ENCODE data around the gene ETV3. TPM values are rescaled to one million over a fixed set of nuclear protein-coding genes. Genes with fewer than 3 reads are reported as not detected.

ETV3 gene
- total and polyA plus RNA-seq, 2 of the 8 experiments (the other 6 are each of a cell fraction or from before 2014, with no cell fraction given): 6.0 to 23.8 TPM

DNA sequence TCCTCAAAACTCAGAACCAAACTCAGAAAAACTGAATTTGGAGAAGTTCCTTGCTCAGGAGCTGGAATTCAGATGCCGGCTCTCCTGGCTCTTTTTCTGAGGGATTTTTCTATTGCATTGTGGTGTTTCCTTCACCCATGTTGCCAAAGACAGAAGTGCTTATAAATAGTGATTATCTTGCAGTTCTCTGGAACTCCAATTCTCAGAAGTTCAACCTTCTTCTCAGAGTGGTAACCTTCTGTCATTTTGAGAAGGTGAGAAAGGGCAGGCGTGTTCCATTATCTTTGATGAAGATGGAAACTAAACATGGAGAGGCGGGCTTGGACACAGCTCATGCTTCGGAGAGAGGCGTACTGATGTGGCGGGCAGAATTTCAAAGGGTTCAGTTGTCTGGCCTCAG is 12.4 kb upstream of the ETV3 start:
- ChIA-PET POLR2A (ENCODE audit: partially characterized antibody) (interaction anchor here (1.1 kb wide), 1 partner anchor 9 kb away, joined by 4 read pairs; no protein-coding TSS in a partner anchor), CTCF (ENCODE audit: partially characterized antibody) (interaction anchor here (1.2 to 9.4 kb wide), 3 partner anchors 10 to 62 kb away, joined by 3 to 218 read pairs (median 187); partner anchors contain the start of gene ETV3)
- H3K27ac ChIP-seq (ENCODE audit: low read depth, low read length): no peak overlapping the region
- H4K8ac ChIP-seq (ENCODE audit: extremely low read depth, insufficient read depth, low read length): no peak overlapping the region
- no peak overlapping the region for H3K4me2 ChIP-seq (ENCODE audit: insufficient read depth in 1 of 2, low read depth in 2 of 2, low read length in 2 of 2)
- H3K9me3 ChIP-seq (ENCODE audit: insufficient read depth in 2 of 2, low read depth in 1 of 2, low read length in 1 of 2): no peaks in the 10 kb centered on the region
- H3K4me1 ChIP-seq (replicated peaks in 1 of 4; ENCODE audit: control insufficient read depth in 3 of 4, insufficient read depth in 4 of 4, low read length in 3 of 4): peaks cover 0 to 6% (median 4%) of the 10 kb centered on the region in 4 experiments; a peak in 3 of 7 replicates
- no peak overlapping the region for H2AFZ ChIP-seq (ENCODE audit: low read length)
- H3K4me3 ChIP-seq (ENCODE audit: extremely low read depth in 1 of 4, insufficient read depth in 2 of 4, low read depth in 3 of 4, low read length in 4 of 4): no peak overlapping the region
- DNase-seq (ENCODE audit: low read depth in 1 of 2, low spot score in 2 of 2) (no peak), FAIRE-seq (no peak)
- no peak overlapping the region for H4K91ac ChIP-seq (replicated peaks; ENCODE audit: insufficient read length, low read length)
- no peak overlapping the region for H2BK20ac ChIP-seq (ENCODE audit: low read length)
- no peak overlapping the region for H3K56ac ChIP-seq (replicated peaks; ENCODE audit: insufficient read length, low read depth, low read length)
- WGBS, 2 experiments (ENCODE audit: extremely low coverage in 1 of 2, insufficient coverage in 1 of 2, insufficient read length in 1 of 2, insufficient replicate concordance in 2 of 2, low coverage in 1 of 2, low lambda C conversion rate in 2 of 2, missing lambda C conversion rate in 1 of 2): 88% methylated on average over 6 of the region's 6 CpGs; no CpG with 5 or more reads in 1 of the 2 experiments
- H2BK5ac ChIP-seq (ENCODE audit: low read depth, low read length): no peak overlapping the region
- no peak overlapping the region for H2AK5ac ChIP-seq (ENCODE audit: low read depth, low read length)
- H3K79me1 ChIP-seq (ENCODE audit: low read depth, low read length): no peaks in the 10 kb centered on the region
- no peaks in the 10 kb centered on the region for H4K20me1 ChIP-seq (replicated peaks in 1 of 2; ENCODE audit: control insufficient read depth in 1 of 2, insufficient read depth in 2 of 2, low read length in 2 of 2)
- no peaks in the 10 kb centered on the region for H3K36me3 ChIP-seq (ENCODE audit: control insufficient read depth in 2 of 4, insufficient read depth in 4 of 4, low read length in 3 of 4)
- H2BK120ac ChIP-seq (replicated peaks; ENCODE audit: low read depth, low read length): no peak overlapping the region
- H3K79me2 ChIP-seq (ENCODE audit: control insufficient read depth in 1 of 2, insufficient read depth in 2 of 2, low read length in 2 of 2): no peaks in the 10 kb centered on the region
- peaks cover 2% of the 10 kb centered on the region; the same call in 1 of the 2 replicates for H3K23me2 ChIP-seq (ENCODE audit: low read depth, low read length)
- no peak overlapping the region for H3K14ac ChIP-seq (ENCODE audit: insufficient read length)
- no peak overlapping the region for H3K18ac ChIP-seq (ENCODE audit: extremely low read depth, low read length)
- no peak overlapping the region for H2BK15ac ChIP-seq (ENCODE audit: low read length)
- peaks cover 0 to 1% (median 0%) of the 10 kb centered on the region in 4 experiments; a peak in 2 of 7 replicates for H3K27me3 ChIP-seq (replicated peaks in 1 of 4; ENCODE audit: control insufficient read depth in 3 of 4, extremely low read depth in 1 of 4, insufficient read depth in 3 of 4, low read length in 3 of 4)
- H2BK12ac ChIP-seq (ENCODE audit: low read depth, low read length): no peak overlapping the region
- H4K5ac ChIP-seq (ENCODE audit: insufficient read length, low read depth, low read length): no peak overlapping the region
- H3K4ac ChIP-seq (replicated peaks; ENCODE audit: insufficient read length, low read depth, low read length): no peak overlapping the region
- H3K23ac ChIP-seq (ENCODE audit: insufficient read length): no peak overlapping the region
- H3K9ac ChIP-seq (replicated peaks in 1 of 4; ENCODE audit: extremely low read depth in 1 of 4, low read depth in 3 of 4, low read length in 3 of 4): no peak overlapping the region
- TF ChIP-seq SIX5 (IDR thresholded peaks at IDR 0.05; ENCODE audit: low read depth, low read length) (no peak), CREB1 (IDR thresholded peaks at IDR 0.05) (no peak), POU5F1 (IDR thresholded peaks at IDR 0.05; ENCODE audit: low read depth, low read length) (no peak), MAX (IDR thresholded peaks at IDR 0.05) (no peak), SIRT6 (IDR thresholded peaks at IDR 0.05; ENCODE audit: low read length) (no peak), YY1 (IDR thresholded peaks at IDR 0.05; ENCODE audit: low read depth, low read length) (no peak), POLR2A (IDR thresholded peaks at IDR 0.05; ENCODE audit: control extremely low read depth in 1 of 2, low read depth in 2 of 2, low read length in 2 of 2) (no peak), NANOG (IDR thresholded peaks at IDR 0.05; ENCODE audit: insufficient read depth, low read depth, low read length, poor library complexity, severe bottlenecking) (no peak), HDAC2 (IDR thresholded peaks at IDR 0.05; ENCODE audit: borderline replicate concordance in 1 of 2, low read depth in 2 of 2, low read length in 2 of 2) (no peak), JUND (IDR thresholded peaks at IDR 0.05; ENCODE audit: low read length) (no peak), BACH1 (IDR thresholded peaks at IDR 0.05; ENCODE audit: low read length) (no peak), KDM4A (IDR thresholded peaks at IDR 0.05; ENCODE audit: low read depth, low read length, severe bottlenecking) (no peak)
- TF ChIP-seq, protein P1, sequence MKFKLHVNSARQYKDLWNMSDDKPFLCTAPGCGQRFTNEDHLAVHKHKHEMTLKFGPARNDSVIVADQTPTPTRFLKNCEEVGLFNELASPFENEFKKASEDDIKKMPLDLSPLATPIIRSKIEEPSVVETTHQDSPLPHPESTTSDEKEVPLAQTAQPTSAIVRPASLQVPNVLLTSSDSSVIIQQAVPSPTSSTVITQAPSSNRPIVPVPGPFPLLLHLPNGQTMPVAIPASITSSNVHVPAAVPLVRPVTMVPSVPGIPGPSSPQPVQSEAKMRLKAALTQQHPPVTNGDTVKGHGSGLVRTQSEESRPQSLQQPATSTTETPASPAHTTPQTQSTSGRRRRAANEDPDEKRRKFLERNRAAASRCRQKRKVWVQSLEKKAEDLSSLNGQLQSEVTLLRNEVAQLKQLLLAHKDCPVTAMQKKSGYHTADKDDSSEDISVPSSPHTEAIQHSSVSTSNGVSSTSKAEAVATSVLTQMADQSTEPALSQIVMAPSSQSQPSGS (IDR thresholded peaks at IDR 0.05; ENCODE audit: low read length): no peak

Measured in H1 (cell line).